Fibroblast of villous mesenchyme (primary cell): ENCODE results near the gene CD2BP2. TPM values are rescaled to one million over a fixed set of nuclear protein-coding genes. Genes with fewer than 3 reads are reported as not detected.

ENCODE experiments used
- DNase-seq: peaks from one replicate; pipeline ENCODE4 v3.0.0-alpha.2; 2010; ENCODE audit warnings: low read depth
- H3K4me3 ChIP-seq: 2 replicates; pipeline ENCODE4 v1.5.1; 2011; ENCODE audit warnings: low read depth, mild to moderate bottlenecking, low read length
- total RNA-seq: library from RNA; depleted of rRNA; stranded (reverse); fragments of >200 nt; gene quantifications from 2 replicates; pipeline ENCODE4 v1.2.3, GENCODE V29; 2012
- TF ChIP-seq, protein P1 (sequence below): IDR thresholded peaks from 2 replicates; pipeline ENCODE4 v1.5.1; 2012; ENCODE audit warnings: low read depth, mild to moderate bottlenecking, low read length; ENCODE audit not compliant: insufficient read depth

The CD2BP2 gene
- total RNA-seq, 1 donor, result 40.6 TPM

DNA sequence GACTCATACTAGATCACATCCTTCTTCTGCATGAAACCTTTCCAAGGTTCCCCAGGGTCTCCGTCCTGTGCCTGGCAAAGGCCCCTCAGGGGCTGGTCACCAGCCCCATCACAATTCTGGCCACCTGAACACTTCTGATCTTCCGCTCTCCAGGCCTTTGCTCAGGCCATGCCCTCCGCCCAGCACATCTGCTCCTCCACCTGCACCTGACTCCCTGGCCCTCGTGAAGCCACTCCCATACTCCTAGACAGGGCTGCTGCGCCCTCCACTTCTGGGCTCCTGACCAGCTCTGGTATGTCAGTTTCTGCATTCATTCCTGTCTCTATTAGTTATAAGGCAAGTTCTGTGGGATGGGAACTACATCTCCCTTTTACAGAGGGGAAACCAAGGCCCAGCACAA, 17.6 kb upstream of the CD2BP2 start:
- TF ChIP-seq, protein P1, sequence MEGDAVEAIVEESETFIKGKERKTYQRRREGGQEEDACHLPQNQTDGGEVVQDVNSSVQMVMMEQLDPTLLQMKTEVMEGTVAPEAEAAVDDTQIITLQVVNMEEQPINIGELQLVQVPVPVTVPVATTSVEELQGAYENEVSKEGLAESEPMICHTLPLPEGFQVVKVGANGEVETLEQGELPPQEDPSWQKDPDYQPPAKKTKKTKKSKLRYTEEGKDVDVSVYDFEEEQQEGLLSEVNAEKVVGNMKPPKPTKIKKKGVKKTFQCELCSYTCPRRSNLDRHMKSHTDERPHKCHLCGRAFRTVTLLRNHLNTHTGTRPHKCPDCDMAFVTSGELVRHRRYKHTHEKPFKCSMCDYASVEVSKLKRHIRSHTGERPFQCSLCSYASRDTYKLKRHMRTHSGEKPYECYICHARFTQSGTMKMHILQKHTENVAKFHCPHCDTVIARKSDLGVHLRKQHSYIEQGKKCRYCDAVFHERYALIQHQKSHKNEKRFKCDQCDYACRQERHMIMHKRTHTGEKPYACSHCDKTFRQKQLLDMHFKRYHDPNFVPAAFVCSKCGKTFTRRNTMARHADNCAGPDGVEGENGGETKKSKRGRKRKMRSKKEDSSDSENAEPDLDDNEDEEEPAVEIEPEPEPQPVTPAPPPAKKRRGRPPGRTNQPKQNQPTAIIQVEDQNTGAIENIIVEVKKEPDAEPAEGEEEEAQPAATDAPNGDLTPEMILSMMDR, result no peak

DNA sequence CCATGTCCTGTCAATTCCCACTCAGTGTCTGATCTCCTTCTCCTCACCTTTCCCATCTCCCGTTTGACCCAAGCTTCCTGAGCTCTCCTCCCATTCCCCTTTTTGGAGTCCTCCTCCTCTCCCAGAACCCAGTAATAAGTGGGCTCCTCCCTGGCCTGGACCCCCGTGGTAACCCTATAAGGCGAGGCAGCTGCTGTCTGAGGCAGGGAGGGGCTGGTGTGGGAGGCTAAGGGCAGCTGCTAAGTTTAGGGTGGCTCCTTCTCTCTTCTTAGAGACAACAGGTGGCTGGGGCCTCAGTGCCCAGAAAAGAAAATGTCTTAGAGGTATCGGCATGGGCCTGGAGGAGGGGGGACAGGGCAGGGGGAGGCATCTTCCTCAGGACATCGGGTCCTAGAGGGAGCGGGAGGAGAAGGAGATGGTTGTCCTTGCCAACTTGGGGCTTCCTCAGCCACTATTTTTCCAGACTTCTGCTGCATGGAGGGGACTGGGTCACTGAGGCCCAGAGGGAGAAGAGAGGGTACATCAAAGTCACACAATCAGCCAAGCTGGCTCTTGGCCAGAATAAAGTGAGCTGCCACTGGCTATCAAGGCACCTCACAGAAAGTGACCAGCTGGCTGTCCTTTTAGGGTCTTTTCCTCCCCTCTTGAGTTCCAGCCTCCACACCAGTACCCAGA, 17.1 kb upstream of the CD2BP2 start:
- no peak overlapping the region for H3K4me3 ChIP-seq
- DNase-seq, result no peak
- TF ChIP-seq, protein P1, result no peak

More for the DNA sequence above, 17.6 kb upstream of the CD2BP2 start:
- DNase-seq, result no peak
- H3K4me3 ChIP-seq, result no peak overlapping the region

DNA sequence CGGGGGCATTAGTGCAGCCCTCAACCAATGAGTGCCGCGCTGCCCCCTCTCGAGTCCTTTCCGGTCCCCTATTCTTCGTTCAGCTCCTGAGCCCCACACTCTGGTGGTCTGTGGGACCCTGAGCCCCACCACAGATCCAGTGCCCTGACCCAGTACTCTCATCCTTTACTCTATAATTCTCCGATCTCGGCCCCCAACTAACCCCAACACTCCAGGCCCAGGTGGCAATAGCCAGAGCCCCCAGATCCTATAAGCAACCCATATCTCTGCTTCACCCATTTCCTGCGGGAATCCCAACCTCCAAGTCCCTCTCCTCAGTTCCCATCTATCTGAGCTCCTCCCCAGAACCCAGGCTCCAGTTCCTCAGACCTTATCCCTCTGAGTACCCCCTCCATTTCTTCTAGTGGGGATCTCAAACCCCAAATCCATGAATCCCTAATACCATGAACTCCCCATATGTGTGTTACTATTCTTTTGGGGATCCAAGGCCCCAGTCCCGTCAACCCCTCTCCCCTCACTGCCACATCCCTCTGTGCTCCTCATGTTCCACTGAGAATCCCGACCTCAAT, 16.2 kb upstream of the CD2BP2 start:
- DNase-seq, result no peak
- H3K4me3 ChIP-seq, result peak overlapping the region; percentile 62
- TF ChIP-seq, protein P1, result no peak

DNA sequence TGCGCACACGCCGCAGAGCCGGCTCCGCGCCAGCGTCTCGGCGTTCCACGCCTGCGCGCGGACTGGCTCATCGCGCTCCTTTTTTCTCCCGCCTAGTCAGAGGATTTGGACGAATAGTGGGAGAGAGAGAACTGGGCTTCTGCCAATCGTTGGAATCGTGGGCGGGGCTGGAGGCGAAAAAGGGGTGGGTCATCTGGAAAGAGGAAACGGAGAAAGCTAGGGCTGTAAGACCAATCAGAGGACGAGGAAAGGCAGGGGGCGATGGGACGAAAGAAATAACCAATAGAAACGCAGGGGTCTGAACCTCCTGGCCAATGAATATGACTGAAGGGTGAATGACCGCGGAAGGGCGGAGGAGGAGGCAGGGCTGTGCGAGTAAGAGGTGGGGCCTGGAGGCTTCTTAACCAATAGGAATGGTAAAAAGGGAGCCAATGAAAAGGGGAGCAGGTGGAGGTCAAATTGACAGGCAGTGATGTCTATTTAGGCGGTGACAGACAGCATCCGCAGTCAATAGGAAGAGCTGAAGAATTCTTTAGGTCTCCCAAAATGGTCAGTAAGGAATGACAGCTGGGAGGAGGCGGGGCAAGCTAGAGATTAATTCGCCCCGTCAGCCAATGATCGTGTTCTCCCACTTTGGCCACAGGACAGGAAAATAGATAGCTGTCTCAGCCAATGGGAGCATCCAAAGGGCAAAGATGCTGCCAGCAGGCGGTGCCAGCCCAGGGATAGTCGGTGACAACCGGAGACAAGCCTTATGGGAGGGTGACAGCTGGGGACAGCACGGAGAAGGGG, 15.5 kb upstream of the CD2BP2 start, which contains the start of gene TBC1D10B:
Gene TBC1D10B, minus strand, starts transcription at position 39 of the 792 bp plus-strand sequence. CDS start 311 bp downstream, outside the sequence.
- peak within 1 kb of the TSS; percentile 79 for H3K4me3 ChIP-seq
- DNase-seq, result peak; percentile 100
- TF ChIP-seq, protein P1, result peak; percentile 37

DNA sequence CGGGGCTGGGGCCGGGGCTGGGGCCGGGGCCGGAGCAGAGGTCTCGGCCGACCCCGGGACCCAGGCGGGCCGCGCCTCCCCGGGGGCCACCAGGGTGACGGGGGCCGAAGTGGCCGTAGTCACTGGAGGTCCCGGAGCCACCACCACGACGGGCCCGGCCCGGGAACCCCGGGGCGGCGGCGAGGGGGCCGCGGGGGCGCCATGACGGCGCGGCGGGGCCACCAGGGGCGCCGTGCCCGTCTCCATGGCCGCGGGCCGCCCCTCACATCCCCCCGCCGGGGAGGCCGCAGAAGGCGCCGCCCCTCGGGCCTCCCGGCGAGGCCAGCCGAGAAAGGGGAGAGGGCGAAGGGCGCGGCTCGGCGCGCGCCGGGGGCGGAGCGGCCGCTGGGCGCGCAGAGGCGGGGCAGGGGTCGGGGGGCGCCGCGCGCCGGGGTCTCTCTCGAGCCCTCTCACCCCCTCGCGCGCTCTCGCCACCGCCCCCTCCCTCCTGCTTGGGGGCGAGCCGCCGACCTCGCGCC, 14.9 kb upstream of the CD2BP2 start:
- TF ChIP-seq, protein P1, result no peak
- H3K4me3 ChIP-seq, result peak overlapping the region; percentile 79
- DNase-seq, result no peak

DNA sequence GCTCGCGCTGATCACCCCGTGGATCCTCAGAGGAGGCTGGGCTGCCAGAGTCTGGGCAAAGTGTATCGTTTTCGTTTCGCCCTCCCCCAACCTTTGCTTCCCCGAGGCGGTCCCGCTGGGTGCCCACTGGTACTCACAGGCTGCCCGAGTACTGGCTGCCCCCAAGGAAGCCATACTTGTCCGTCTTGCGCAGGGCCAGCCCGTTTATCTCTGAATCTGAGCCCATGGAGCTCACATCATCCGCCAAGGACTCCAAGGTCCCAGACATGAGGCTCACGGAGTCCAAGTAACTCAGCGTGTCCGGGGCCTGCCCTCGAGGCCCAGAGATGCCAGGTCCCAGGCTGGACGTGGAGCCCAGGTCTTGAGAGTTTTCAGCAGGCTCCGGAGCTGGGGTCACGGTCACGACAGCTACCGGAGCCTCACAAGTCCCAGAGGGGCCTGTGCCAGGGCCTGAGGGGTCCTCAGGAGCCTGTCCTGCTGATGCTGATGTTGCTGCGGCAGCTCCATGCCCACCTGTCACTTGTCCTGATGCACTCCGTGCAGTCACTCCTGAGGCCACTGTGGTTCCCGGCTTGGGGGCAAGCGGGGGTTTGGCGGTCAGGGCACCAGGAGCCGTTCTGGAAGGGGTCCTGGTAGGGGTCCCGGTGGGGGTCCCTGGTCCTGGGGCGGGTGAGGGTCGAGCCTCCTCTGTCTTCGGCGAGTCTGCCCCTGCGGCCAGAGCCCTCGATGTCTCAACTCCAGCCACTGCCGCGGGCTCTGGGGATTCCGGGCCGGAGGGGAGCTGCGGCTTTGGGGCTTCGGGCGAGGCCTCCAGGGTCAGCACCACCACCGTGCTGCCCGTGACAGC, 14.2 kb upstream of the CD2BP2 start:
- H3K4me3 ChIP-seq, result peak overlapping the region; percentile 79
- DNase-seq, result no peak
- TF ChIP-seq, protein P1, result no peak
